B cell (primary cell): Measurements from ENCODE around the gene FAM168A.

Experiments used
- CTCF ChIP-seq: fragments of 200-600 bp; IDR thresholded peaks from one replicate; pipeline ENCODE4 v1.8.0; 2022; ENCODE audit warnings: antibody characterized with exemption, mild to moderate bottlenecking
- EZH2 ChIP-seq: IDR thresholded peaks from 2 replicates; pipeline ENCODE4 v1.6.1; 2012; ENCODE audit warnings: borderline replicate concordance, low read depth, mild to moderate bottlenecking, moderate library complexity, low read length; ENCODE audit not compliant: insufficient read depth, poor library complexity, severe bottlenecking

- TF ChIP-seq CTCF (no peak), EZH2 (no peak)
Observed at GRCh38 chr11:73645121-73645969, 47.4 kb upstream of the FAM168A start.
